CD4-positive, alpha-beta T cell treated with Interleukin-6 at 100 ng/mL for 8 hours (primary cell): ENCODE measurements around the gene SERTAD2.

Experiments used
- DNase-seq: peaks from one replicate; pipeline ENCODE4 v3.0.0-alpha.2; 2020; ENCODE audit warnings: mixed read lengths, low spot score

Gene SERTAD2

DNA sequence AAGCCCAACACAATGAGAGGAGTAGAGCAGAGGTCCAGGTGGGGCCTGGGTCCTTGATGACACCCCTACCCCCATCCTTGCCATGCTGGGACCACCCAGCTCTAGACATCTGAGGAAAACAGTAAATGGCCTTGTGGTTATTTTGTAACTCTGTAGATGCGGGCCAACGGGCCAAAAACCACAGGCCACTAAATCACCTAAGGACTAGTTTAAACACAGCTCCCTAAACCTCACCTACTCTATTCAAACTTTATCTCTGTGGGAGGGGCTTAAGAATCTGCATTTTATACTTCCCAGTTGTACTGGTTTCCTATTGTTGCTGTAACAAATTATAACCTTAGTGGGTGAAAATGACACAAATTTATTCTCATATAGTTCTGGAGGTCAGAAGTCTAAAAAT, 19.0 kb upstream of the SERTAD2 start:
- DNase-seq, result no peak

DNA sequence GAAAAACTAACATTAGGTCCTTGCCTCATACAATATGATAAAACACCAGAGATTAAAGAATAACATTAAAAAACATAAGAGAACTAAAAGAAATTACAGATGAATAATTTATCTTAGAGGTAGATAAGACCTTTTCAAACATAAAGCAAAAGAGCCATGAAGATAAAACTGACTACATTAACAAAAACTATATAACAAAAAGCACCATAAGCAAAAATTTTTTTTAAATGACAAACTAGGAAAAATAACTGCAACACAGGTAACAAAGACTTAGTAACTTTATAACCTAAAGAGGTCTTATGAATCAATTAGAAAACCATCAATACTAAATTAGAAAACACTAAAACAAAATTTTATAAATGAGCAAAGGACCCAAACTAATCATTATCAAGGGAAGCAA, 16.3 kb upstream of the SERTAD2 start:
- no peak for DNase-seq

DNA sequence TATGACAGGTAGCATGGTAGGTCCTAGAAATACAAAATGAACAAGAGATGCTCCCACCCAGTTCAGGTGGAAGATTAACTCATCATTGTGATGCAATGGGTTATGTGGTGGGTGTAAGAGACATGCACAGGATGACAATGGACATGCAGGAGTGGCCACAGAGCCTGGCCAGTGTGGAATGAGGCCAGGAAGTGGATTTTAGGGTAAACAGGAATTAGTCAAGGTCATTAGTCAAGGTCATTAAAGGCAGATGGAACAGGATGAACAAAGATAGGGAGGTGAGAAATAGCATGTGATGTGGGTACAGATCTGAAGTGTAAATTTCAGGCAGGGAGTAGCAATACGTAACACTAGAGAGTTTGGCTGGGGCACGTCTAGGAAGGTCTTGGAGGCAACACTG, 15.6 kb upstream of the SERTAD2 start:
- no peak for DNase-seq

DNA sequence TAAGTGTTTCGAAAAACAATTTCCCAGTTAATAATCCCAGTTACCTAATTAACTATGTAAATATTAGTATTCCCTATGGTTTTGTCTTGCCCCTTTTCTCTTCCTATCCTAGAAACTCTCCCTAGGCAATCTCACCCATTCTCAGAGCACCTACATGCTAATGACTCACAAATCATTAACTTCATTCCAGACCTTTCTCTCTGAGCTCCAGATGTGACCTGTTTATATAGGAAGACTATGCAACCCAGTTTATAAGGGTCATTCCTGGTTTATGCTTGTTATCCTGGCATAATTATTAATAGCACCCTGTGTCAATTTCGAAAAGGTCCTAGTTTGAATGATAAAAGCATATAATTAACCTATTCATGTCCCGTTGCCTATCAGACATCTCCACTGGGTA, 14.8 kb upstream of the SERTAD2 start:
- no peak for DNase-seq

DNA sequence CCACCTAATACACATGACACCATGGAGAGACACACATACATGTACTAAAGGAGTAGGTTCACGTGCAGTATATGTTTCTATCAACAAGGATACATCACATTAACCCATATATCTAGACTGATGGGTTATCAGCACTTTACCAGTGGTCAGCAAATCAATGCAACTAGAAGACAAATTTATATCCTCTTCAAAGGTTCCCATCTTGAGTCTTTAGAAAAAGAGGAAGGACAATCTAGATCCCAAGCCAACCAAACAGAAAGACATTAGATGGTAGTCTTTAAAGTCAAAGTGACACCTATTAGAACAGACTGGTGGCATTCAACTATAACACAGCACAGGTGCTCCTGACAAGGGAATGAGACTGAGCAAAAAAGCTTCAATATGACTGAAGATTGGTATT, 13.8 kb upstream of the SERTAD2 start:
- no peak for DNase-seq

DNA sequence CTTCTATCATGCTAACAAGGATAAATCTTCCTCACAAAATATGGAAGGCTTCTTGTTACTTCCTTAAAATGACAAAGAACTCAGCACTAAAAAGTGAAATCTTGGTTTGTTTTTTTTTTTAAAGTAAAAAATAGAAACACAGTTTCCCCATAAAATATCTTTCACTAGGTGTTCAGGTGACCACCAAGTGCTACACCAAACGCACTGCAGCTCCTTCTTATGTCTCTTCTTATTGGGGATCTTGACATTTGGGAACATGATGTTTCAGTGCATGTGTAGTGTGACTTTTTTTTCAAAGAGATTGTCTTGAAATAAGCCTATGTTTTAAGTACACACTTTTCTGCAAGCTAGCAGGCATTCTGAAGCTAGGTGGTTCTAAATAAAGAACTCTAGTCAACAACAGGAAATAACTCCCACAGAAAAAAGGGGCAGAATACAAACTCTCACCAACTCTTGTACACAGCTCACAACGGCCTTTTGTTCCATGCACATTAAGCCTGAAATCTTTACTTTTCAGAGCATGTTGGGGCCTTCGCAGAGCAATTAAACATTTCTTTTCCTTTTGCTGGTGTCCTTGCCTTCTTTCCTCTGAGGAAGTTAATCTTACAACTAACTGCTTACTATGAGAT, 13.2 kb upstream of the SERTAD2 start:
- peak; percentile 24 for DNase-seq

DNA sequence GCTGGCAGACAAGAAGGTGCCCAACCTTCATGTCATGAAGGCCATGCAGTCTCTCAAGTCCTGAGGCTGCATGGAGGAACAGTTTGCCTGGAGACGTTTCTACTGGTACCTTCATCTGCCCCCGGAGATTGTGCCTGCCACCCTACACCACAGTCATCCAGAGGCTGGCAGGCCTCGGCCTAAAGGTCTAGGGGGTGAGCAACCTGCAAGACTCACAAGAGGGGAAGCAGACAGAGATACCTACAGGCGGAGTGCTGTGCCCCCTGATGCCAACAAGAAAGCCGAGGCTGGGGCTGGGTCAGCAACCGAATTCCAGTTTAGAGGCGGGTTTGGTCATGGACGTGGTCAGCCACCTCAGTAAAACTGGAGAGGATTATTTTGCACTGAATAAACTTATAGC, 12.0 kb upstream of the SERTAD2 start:
- DNase-seq, result no peak

DNA sequence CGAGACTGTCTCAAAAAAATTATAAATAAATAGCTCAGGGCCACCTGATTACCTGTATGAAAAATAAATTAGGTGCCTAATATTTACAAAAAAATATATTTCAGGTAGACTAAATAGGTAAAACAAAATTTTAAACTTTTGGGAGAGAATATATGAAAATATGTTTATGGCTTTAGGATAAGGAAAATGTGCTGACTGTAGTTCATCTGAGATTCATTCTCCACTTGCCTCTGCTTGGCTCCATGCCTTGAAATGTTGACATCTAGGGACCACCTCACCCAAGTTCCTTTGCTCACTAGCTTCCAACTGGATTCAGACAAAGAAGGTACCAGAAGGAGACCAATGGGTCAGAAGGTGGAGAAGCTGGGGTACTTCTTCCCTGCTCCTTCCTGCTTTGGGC, 9.7 kb upstream of the SERTAD2 start:
- no peak for DNase-seq

DNA sequence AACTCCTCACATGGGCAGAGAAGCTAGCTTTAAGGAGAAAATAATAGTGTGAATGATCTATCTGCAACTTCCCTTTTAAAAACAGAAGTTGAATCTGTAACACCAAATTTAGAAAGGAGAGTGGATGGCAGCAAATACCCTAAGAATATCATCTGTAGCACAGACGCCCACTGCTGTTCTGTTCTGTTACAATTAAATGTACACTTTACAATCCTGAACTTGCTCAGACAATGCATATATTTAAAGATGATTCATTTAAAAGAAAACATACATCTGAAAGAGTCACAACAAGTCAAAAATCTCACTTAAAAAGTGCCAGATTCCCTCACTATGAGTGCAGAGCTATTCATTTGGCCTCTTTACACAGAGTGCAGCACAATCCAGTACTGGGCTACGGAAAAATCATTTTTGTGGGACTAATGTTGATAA, 8.0 kb upstream of the SERTAD2 start:
- no peak for DNase-seq

DNA sequence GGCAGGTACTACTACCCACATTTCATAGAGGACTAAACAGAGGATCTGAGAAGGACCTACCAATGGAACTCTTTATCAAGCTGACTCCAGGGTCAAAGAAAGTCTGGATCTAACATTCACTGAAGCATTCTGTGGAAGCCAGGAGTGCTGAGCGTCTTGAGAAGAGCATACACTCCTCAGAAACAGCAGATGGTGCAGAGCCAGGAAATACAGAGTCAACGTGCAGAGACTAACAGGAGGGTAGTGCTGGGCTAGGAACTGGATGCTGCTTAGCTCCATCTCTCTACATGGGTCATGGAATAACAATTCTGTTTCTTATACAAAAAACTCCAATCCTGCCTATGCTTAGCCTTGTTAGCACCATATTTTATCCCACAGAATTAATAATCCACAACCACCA, 5.5 kb upstream of the SERTAD2 start:
- DNase-seq, result no peak

DNA sequence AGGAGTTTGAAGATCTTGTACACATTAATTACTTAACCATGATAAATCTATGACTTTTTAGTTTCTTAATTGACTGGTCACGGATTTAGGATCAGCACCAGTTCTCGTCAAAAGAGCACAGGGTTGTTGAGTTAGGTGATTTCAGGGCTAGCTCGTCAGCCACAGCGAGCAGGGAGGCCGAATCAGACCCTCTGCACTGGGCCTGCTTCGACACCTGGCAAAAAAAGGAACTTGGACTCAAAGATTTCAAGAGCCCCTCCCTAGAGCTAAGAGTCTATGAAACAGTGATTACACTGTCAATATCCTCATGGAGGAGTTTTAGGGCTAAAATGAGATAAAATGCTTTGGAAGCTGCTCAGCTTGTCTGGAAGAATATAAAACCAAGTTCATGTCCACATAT, 4.6 kb upstream of the SERTAD2 start:
- DNase-seq, result no peak

DNA sequence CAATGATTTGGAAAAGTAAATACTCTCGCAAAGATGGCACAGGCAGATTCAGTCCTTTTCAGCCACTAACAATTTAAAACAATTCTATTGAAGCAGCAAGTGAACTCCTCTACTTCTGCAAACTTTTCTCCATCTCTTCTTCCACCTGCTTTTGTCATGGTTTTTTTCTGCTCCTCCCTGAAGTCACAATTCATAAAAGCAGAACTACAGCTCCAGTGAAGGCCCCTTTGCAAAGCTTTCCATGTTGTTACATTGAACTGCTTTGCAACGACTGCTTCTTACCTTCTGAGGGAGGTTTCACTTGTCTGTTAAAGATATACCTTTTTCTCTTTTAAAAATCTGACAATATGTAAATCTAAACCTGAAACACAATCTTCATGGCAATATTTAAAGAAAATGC, 3.7 kb upstream of the SERTAD2 start:
- DNase-seq, result no peak

DNA sequence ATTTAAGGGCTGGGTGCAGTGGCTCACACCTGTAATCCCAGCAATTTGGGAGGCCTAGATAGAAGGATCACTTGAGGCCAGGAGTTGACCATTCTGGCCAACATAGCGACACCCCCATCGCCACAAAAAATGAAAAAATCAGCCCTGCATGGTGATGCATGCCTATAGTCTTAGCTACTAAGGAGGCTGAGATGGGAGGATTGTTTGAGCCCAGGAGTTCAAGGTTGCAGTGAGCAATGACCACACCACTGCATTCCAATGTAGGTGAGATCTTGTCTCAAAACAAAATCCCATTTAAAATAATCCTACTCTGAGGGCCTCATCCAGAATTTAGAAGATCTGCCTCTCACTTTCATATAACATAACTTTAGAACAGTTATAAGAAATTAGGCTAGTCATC, 2.7 kb upstream of the SERTAD2 start:
- DNase-seq, result no peak

DNA sequence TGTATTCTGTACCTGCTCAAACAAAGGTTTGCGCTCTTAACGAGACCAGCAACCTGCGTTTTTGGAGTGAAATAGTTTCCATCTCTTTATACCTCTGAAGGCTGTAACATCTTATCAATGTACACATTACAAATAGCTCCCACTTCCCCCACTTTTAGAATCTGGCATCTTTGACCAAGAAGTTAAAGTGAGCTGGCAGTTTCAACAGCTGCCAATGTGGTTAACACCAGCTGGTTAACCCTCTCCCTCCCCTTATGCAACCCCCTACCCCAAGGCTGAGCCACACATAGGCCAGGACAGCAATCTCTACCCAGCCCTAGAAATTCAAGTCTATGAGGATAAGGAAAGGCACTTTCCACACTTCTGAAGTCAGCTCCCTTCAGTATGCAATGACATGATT, 2.2 kb upstream of the SERTAD2 start:
- no peak for DNase-seq

DNA sequence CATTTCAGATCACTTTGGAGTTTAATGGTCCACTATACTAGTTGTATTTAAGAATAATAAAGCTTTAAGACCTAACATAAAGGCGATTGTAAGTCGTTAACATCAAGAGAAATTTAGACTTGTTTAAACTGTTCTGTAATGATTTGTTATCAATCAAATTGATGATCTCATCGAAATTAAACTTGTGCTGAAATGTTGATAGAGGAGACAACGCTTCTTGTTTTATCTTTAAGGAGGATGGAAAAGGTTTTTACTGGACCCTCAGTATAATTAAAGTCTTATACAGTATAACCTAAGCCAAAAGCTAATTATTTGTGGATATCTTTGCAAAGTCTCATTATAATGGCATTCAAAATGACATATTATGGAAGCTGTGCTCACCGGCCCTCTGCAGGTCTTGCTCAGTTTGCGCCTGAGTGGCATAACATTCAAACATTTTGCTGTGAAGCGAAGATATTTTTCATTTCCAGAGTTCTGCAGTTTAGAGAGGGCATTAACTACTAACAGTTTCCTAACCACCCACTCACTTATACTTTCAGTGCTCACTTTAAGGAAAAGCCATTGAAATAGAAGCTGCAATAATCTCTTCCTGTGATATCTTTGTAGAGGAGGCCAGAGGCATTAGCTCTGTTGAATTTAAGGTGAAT, 1.4 kb upstream of the SERTAD2 start:
- DNase-seq, result no peak

DNA sequence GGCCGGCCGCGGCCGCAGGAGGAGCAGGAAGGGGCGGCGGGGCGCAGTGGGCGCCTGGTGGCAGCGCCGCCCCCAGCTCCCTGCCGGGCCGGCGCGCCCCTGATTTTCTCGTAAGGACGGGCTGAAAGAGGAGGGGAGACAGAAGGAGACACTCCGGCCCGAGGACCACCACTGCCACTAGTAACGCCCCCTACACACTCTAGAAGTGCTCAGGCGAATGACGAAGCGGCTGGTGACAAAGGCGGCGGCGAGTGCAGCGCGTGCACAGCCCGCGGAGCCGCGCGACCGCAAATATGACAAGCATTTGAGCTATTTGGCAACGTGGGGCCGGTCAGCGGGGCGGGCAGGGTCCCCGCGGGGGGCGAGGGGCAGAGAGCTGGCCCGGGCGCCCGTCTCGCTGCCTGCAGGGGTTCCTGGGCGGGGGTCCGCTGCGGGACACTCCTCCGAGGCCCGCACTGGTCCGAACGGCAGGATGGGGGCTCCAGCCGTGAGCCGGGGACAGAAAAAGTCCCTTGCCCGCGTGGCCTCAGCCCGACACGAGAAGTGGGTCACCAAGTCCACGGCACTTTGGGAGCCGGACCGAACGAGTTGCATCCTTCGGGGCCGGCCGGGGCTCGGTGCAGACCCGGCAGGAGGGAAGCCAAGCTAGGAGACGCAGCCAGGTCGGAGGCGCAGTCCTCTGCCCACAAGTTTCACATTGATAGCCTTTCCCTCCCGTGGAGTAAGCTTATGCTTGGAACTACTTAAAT, 524 bp upstream of the SERTAD2 start:
- DNase-seq, result peak; percentile 59

DNA sequence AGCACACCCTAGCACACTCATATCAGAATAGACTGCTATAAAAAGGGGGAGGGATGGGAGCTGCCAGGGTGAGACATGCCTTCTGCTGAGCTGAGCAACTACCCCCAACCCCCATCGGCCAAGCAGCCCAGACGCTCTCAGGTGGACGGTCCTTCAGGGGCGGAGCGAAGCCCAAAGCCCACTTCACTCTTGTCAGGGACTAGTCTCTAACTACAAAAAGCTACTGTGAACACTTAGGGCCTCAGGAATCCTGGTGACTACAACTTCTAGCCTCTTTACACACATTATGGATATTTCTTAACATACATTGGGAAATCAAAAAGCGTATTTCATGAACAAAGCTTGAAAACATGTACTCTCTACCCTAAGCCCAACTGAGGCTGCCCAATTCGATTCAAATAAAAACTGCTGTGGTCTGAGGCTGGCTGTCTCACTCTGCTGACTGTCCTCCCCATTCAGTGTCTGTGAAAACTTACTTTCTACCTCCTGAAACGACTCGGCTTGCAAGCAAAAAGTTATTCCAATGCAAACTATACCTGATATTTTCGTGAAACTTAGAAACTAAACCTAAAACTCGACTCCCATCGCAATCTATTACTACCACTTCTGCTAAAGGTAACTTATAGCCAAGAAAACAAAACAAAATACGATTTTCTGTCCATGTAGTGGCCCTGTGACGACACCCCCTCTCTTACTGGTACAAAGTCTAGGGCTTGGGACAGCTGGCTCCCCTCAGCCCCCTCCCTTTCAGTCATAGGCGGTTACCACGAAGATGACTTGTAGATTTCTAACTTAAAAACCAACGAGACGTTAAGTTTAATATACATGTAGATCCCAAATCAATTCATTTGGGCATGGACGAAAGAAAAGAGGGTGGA, 1.2 kb downstream of the SERTAD2 start:
- no peak for DNase-seq

DNA sequence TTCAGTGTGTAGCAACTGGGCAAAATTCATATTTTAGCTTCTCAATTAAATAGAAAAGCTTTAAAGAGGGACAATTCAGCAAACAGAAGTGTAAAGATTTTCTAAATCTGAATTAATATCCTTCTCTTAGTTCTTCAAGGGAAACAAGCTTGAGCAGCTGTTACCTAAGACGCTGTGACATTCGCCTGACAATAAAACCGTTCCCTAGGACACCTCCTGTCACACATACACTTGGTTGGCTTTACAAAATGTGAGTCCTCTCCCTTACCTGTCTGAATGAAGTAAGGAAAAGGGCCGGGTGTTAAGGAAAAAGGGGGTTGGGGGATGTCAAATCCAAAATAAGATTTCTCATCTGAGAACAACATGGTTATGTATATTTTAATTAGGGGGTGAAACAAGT, 2.1 kb downstream of the SERTAD2 start:
- no peak for DNase-seq

DNA sequence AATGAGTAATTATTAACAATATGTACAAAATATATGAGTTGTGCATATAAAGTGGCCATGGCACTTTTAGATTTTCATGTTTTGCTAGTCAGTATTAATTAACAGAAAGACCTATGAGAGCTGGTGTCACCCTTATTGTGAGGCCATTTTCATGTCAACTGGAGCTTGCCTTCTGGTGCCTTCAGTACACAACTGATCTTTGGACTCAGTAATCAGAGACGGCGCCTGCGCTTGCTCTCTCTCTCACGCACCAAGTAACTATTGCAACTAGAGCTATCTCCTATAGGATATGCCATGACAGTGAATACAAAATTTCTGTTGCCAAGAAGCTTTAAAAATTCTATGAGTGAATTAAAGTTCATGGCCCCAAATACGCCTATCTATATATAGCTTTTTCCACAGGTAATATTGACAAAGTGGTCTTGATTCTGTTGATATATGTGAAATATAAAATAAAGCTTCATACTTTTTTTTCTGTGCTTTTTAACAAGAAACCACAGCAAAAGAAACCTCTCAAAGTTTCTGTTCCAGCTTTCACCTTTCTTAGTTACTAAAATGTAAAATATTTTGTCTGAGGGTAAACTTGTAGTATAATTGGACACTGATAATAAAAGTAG, 2.9 kb downstream of the SERTAD2 start:
- no peak for DNase-seq

DNA sequence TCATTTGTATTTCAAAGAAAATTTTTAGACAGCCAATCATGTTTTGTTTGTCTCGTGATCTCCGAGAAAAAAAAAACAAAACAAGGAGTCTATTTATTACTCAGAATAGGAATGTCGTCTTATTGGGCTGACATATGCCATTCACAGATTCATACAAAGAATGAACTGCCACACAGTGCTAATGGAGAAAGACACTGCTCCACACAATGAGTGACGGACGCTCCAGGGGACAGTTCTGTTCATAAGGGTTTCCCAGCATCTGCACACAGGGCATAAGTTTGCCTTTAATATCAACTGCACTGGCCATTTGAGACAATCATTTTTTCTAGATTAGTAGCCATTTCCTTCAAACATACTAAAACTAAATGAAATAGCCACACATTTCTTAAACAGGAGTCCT, 3.4 kb downstream of the SERTAD2 start:
- no peak for DNase-seq

DNA sequence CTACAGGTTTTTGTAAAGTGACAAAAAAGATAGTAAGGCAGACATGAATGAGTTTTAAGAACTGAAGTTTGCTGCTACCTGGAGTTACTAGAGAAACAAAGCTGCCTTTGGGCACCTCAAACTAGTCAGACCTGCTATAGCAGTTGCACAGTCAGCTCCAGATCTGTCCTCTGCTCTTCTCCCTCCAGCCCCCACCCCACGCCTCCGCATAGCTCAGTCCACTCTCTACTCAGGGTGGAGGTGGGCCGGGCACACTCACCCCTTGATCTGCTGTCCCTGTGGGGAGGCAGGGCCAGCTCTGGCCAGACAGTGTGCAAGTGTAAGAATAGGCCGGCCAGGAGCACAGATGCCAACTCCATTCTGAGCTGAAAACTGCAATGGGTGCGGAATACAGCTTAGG, 4.1 kb downstream of the SERTAD2 start:
- DNase-seq, result no peak

DNA sequence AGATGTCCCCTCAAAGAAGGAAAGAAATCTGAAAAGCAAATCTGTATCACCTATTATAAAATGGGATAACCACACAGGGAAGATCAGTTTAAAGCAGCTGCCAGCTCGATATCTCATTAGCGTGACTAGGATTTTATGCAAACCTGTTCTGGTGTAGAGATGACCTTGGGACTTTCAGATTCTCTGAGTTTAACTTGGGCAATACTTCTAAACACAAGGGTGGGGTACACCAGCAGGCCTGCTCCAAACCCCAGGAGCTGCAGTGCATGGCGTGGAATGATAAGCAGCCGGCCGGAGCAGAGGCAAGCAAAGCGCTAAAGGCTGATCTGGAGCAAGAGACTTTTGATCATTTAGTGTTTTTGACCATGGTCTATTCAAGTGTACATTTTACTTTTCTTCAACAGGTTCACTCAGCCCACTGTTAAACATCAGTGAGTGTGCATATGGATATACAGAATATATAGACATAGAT, 4.7 kb downstream of the SERTAD2 start:
- no peak for DNase-seq
